ENCODE measurements around the gene PCDHGC3. TPM values are rescaled to one million over a fixed set of nuclear protein-coding genes. Genes with fewer than 3 reads are reported as not detected.

Gene PCDHGC3
- total and polyA plus RNA-seq, 2 of the 13 experiments (the other 11 are each of a cell fraction or from before 2014, with no cell fraction given) = 0.20 to 0.30 TPM

GRCh38 chr5:141524604-141525597 is 49.1 kb downstream of the PCDHGC3 start (continued):
- 0 out of 2 replicates have a peak, but pooled peaks have one; percentile 47 for TF ChIP-seq IRF9 (CRISPR knock-in tag; IDR thresholded peaks at IDR 0.05; ENCODE audit: borderline replicate concordance)
- TF ChIP-seq, protein P1, sequence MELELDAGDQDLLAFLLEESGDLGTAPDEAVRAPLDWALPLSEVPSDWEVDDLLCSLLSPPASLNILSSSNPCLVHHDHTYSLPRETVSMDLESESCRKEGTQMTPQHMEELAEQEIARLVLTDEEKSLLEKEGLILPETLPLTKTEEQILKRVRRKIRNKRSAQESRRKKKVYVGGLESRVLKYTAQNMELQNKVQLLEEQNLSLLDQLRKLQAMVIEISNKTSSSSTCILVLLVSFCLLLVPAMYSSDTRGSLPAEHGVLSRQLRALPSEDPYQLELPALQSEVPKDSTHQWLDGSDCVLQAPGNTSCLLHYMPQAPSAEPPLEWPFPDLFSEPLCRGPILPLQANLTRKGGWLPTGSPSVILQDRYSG (CRISPR knock-in tag; IDR thresholded peaks at IDR 0.05) = no peak
- no peak for TF ChIP-seq ZNF260 (CRISPR knock-in tag; IDR thresholded peaks at IDR 0.05; ENCODE audit: borderline replicate concordance, low read depth)
- TF ChIP-seq ZNF275 (CRISPR knock-in tag; IDR thresholded peaks at IDR 0.05; ENCODE audit: borderline replicate concordance) = no peak
- no peak for TF ChIP-seq TAF15 (IDR thresholded peaks at IDR 0.05; ENCODE audit: low read depth, low read length, poor library complexity, severe bottlenecking)
- TF ChIP-seq, protein P2, sequence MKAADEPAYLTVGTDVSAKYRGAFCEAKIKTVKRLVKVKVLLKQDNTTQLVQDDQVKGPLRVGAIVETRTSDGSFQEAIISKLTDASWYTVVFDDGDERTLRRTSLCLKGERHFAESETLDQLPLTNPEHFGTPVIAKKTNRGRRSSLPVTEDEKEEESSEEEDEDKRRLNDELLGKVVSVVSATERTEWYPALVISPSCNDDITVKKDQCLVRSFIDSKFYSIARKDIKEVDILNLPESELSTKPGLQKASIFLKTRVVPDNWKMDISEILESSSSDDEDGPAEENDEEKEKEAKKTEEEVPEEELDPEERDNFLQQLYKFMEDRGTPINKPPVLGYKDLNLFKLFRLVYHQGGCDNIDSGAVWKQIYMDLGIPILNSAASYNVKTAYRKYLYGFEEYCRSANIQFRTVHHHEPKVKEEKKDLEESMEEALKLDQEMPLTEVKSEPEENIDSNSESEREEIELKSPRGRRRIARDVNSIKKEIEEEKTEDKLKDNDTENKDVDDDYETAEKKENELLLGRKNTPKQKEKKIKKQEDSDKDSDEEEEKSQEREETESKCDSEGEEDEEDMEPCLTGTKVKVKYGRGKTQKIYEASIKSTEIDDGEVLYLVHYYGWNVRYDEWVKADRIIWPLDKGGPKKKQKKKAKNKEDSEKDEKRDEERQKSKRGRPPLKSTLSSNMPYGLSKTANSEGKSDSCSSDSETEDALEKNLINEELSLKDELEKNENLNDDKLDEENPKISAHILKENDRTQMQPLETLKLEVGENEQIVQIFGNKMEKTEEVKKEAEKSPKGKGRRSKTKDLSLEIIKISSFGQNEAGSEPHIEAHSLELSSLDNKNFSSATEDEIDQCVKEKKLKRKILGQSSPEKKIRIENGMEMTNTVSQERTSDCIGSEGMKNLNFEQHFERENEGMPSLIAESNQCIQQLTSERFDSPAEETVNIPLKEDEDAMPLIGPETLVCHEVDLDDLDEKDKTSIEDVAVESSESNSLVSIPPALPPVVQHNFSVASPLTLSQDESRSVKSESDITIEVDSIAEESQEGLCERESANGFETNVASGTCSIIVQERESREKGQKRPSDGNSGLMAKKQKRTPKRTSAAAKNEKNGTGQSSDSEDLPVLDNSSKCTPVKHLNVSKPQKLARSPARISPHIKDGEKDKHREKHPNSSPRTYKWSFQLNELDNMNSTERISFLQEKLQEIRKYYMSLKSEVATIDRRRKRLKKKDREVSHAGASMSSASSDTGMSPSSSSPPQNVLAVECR (CRISPR knock-in tag; IDR thresholded peaks at IDR 0.05; ENCODE audit: borderline replicate concordance) = peak; percentile 50; the same call in 1 of the 2 replicates
- TF ChIP-seq SOX6 (IDR thresholded peaks at IDR 0.05) = no peak
- peak; percentile 52 for TF ChIP-seq SOX6 (CRISPR knock-in tag; IDR thresholded peaks at IDR 0.05)
- no peak for TF ChIP-seq HIVEP1 (CRISPR knock-in tag; IDR thresholded peaks at IDR 0.05)
- peak; percentile 62 for TF ChIP-seq CEBPG (CRISPR knock-in tag; IDR thresholded peaks at IDR 0.05)
- TF ChIP-seq, protein P3, sequence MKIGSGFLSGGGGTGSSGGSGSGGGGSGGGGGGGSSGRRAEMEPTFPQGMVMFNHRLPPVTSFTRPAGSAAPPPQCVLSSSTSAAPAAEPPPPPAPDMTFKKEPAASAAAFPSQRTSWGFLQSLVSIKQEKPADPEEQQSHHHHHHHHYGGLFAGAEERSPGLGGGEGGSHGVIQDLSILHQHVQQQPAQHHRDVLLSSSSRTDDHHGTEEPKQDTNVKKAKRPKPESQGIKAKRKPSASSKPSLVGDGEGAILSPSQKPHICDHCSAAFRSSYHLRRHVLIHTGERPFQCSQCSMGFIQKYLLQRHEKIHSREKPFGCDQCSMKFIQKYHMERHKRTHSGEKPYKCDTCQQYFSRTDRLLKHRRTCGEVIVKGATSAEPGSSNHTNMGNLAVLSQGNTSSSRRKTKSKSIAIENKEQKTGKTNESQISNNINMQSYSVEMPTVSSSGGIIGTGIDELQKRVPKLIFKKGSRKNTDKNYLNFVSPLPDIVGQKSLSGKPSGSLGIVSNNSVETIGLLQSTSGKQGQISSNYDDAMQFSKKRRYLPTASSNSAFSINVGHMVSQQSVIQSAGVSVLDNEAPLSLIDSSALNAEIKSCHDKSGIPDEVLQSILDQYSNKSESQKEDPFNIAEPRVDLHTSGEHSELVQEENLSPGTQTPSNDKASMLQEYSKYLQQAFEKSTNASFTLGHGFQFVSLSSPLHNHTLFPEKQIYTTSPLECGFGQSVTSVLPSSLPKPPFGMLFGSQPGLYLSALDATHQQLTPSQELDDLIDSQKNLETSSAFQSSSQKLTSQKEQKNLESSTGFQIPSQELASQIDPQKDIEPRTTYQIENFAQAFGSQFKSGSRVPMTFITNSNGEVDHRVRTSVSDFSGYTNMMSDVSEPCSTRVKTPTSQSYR (CRISPR knock-in tag; IDR thresholded peaks at IDR 0.05; ENCODE audit: borderline replicate concordance) = peak; percentile 82
- TF ChIP-seq ZSCAN9 (CRISPR knock-in tag; IDR thresholded peaks at IDR 0.05; ENCODE audit: borderline replicate concordance) = 0 out of 2 replicates have a peak, but pooled peaks have one; percentile 29
- TF ChIP-seq, protein P4, sequence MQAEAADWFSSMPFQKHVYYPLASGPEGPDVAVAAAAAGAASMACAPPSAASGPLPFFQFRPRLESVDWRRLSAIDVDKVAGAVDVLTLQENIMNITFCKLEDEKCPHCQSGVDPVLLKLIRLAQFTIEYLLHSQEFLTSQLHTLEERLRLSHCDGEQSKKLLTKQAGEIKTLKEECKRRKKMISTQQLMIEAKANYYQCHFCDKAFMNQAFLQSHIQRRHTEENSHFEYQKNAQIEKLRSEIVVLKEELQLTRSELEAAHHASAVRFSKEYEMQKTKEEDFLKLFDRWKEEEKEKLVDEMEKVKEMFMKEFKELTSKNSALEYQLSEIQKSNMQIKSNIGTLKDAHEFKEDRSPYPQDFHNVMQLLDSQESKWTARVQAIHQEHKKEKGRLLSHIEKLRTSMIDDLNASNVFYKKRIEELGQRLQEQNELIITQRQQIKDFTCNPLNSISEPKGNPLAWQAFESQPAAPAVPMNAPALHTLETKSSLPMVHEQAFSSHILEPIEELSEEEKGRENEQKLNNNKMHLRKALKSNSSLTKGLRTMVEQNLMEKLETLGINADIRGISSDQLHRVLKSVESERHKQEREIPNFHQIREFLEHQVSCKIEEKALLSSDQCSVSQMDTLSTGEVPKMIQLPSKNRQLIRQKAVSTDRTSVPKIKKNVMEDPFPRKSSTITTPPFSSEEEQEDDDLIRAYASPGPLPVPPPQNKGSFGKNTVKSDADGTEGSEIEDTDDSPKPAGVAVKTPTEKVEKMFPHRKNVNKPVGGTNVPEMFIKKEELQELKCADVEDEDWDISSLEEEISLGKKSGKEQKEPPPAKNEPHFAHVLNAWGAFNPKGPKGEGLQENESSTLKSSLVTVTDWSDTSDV (CRISPR knock-in tag; IDR thresholded peaks at IDR 0.05) = no peak
